AG10803 (cell line): ENCODE data around the gene CROCC2.

Source experiments
- DNase-seq: peaks from one replicate; pipeline ENCODE4 v3.0.0; 2010; ENCODE audit warnings: low read depth
- H3K4me3 ChIP-seq: 2 replicates; pipeline ENCODE4 v1.5.1; 2011; ENCODE audit warnings: mild to moderate bottlenecking, low read length, control low read depth
- CTCF ChIP-seq: conservative IDR thresholded peaks from 2 replicates; pipeline ENCODE4 v1.5.1; 2011; ENCODE audit warnings: mild to moderate bottlenecking, low read length, control low read depth, inconsistent platforms

Gene CROCC2

GRCh38 chr2:240963868-240964703 is 58.0 kb downstream of the CROCC2 start:
- no peak for TF ChIP-seq CTCF
- H3K4me3 ChIP-seq: no peak overlapping the region
- no peak for DNase-seq

GRCh38 chr2:240964704-240965295 is 58.7 kb downstream of the CROCC2 start:
- TF ChIP-seq CTCF: no peak
- DNase-seq: no peak
- H3K4me3 ChIP-seq: no peak overlapping the region

GRCh38 chr2:240965296-240965904 is 59.3 kb downstream of the CROCC2 start:
- no peak overlapping the region for H3K4me3 ChIP-seq
- no peak for DNase-seq
- TF ChIP-seq CTCF: no peak

GRCh38 chr2:240965905-240966456 is 59.8 kb downstream of the CROCC2 start:
- TF ChIP-seq CTCF: no peak

GRCh38 chr2:240966457-240966905 is 60.3 kb downstream of the CROCC2 start:
- no peak for TF ChIP-seq CTCF
- no peak overlapping the region for H3K4me3 ChIP-seq
- no peak for DNase-seq

More at GRCh38 chr2:240965905-240966456, 59.8 kb downstream of the CROCC2 start:
- H3K4me3 ChIP-seq: no peak overlapping the region
- DNase-seq: no peak

- H3K4me3 ChIP-seq: no peak overlapping the region
- DNase-seq: no peak
- no peak for TF ChIP-seq CTCF
Measured at GRCh38 chr2:240966906-240967680, 61.0 kb downstream of the CROCC2 start.
